ENCODE measurements around the gene GABRP. TPM values are rescaled to one million over a fixed set of nuclear protein-coding genes. Genes with fewer than 3 reads are reported as not detected.
"Not testable (repeated sequence)": the region's sequence is repeated elsewhere in the genome, so short reads cannot be mapped to it uniquely, and the experiment has no call there.

Gene GABRP
- total RNA-seq, 1 donor from 2014 or later = 6.4 TPM

DNA sequence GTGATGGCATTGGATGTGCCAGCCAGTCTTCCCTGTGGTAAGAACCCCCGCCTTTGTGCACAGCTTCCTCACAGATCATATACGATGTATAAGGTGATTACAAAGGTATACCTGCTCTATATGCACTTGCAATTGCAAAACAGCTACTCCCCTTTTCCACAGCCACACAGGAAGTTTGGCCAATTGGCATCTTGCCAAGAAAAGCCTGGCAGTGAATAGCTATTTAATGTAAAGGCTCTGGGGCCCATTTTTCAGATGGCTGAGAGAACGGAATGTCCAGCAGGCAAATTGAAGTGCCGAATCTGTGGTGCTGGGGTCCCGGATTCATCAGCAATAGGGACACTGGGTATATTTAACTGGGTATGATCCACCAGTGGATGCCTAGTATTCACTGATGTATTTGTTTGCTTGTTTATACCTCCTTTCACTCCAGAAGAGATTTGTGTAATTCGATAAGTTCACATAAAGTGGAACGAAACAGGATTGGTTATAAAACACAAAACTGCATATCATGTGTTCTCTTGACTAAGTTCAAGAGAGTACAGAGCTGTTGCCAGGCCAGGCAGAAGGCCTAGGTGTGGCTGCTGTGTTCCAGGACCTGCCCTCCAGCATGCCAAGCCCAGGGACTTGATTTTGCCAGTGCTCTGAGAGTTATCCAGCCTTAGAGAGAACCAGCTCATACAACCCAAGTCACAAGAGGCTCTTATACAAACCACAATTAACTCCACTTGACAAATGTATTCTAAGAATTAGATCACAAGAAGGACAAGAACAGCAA lies 27.7 kb upstream of the GABRP start:
- ATAC-seq = peak; percentile 69

GRCh38 chr5:170756691-170757090 lies 26.8 kb upstream of the GABRP start:
- no peak for ATAC-seq

- no peak for ATAC-seq
Measured at GRCh38 chr5:170757182-170757601, 26.3 kb upstream of the GABRP start.

GRCh38 chr5:170757669-170758068 lies 25.9 kb upstream of the GABRP start:
- ATAC-seq = no peak

- ATAC-seq = no peak
Measured at GRCh38 chr5:170758481-170758880, 25.0 kb upstream of the GABRP start.

DNA sequence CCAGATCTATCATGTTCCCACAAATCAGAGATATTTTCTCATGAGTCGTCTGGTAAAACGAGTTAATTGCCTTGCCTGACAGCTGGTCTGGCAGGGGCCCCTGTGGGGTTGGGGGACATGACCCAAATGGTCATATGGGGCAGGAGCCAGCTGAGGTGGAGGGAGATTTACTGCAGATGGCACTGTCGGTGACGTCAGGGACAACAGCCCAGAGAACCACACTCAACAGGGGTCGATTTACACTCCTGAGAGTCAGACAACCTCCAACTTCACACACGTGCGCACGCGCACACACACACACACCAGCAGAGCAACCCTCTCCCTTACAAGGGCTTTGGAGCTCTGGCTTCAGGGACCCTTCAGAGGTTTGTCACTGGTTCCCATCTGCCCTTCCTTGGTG lies 23.4 kb upstream of the GABRP start:
- no peak for ATAC-seq

GRCh38 chr5:170761048-170761707 lies 22.3 kb upstream of the GABRP start:
- ATAC-seq = no peak

GRCh38 chr5:170761708-170762066 lies 21.8 kb upstream of the GABRP start:
- no peak for ATAC-seq

DNA sequence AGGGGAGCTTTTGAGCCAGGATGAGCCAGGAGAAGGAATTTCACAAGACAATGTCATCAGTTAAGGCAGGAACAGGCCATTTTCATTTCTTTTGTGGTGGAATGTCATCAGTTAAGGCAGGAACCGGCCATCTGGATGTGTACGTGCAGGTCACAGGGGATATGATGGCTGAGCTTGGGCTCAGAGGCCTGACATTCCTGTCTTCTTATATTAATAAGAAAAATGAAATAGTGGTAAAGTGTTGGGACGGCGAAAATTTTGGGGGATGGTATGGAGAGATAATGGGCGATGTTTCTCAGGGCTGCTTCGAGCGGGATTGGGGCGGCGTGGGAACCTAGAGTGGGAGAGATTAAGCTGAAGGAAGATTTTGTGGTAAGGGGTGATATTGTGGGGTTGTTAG lies 21.2 kb upstream of the GABRP start:
- not testable (repeated sequence) for ATAC-seq

DNA sequence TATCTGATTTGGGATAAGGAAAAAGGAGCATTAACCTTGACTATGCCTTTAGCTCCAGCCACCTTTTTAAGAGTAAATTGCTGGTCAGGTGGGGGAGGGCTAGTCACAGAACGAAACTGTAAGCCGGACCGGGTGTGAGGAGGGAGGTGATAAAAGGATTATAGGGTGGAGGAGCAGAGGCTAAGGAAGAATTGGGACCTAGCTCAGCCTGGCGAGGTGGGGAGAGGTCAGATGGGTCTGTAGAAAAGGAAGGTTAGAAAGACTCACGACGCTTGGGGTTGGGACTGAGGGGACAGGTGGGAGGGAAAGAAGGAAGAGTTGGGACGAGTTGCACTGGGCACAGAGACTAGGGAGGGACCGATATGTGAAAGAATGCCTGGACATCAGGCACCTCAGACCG lies 17.7 kb upstream of the GABRP start:
- not testable (repeated sequence) for ATAC-seq

- no peak for ATAC-seq
Measured at GRCh38 chr5:170769246-170769645, 14.3 kb upstream of the GABRP start.

DNA sequence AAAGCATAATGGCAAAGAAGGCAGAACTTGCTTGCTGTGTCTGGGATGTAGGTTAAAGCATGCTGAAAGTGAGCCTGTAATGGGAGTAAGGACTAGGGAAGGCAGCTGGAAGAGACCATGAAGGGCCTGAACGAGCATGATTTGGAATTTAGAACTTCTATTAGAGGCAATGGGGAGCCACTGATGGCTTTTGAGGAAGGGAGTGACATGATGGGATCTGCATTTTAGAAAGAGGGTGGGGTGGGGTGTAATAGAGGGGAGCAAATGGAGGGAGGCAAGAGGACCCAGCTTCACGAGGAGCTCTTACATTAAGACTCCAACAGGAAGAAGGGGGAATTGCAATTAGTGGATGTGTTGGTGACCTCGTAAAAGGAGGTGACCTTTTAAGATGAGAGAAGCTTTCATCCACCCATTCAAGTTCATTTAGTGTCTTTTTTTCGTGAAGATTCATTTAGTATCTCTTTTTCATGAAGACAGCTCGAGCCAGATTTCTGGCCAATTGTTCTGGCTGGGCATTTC lies 13.6 kb upstream of the GABRP start:
- ATAC-seq = no peak

DNA sequence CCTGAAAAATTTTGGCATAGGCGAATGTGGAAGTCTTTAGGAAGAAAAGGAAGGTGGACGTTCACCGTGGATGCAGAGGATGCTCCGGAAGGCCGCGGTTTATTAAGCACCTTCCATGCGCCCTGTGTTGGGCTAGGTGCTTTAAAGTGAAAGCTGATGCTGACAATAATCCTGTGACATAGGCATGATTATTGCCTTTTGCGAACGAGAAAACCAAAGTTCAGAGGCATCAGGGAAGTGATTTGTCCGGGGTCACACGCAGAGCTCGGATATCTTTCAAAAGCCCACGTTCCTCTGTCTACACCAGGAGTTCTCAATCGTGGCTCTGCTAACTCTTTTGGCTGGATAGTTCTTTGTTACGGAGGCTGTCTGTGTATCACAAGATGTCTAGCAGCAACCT lies 12.0 kb upstream of the GABRP start:
- ATAC-seq = no peak

- no peak for ATAC-seq
Measured at GRCh38 chr5:170773024-170773985, 10.2 kb upstream of the GABRP start.

DNA sequence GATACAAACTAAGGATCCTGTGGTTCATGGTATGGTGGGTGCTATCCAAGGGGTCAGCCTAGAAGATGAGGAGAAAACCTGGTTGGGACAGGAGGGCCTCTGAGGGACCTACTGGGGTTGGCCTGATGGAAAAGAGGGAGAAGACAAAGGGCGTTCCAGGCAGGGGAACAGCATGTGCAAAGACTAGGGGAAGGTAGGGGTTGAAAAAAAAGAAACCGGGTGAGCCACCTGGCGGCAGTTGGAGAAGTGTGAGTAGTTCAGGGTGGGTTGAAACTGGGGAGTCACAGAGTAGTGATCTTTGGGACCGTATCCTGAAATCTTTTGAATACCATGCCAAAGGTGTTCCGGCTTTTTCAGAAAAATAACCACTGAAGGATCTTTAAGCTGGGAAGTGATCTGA lies 8.7 kb upstream of the GABRP start:
- no peak for ATAC-seq

GRCh38 chr5:170781946-170782345 lies 1.6 kb upstream of the GABRP start:
- no peak for ATAC-seq

GRCh38 chr5:170782438-170782837 lies 1.1 kb upstream of the GABRP start:
- ATAC-seq = no peak

GRCh38 chr5:170785416-170785815 lies 1.9 kb downstream of the GABRP start:
- ATAC-seq = no peak

GRCh38 chr5:170787216-170787615 lies 3.7 kb downstream of the GABRP start:
- no peak for ATAC-seq

DNA sequence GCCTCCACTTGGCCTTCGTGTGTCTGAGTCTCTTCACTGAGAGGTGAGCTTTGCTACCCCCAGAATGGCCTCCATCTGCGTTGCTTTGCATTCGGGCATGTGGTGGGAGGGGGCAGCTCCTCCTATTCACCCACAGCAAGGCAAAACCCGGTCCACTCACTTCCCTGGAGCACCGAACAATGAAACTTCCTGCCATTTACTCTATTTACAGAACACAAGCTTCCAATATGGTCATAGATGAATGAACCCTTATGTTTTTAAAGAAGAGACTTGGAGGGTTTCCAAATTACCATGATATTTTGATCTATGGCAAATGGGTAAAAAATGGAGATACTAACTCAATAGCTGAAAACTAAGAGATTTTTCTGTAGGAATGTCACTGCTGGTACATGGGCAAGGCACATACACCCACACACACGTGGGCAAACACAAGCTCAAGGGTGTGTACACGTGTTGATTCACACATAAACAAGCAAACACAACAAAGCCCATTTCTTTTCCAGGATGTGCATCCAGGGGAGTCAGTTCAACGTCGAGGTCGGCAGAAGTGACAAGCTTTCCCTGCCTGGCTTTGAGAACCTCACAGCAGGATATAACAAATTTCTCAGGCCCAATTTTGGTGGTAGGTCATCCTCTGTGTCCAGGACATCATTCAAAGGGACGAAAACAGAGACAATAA lies 5.2 kb downstream of the GABRP start:
- no peak for ATAC-seq

- ATAC-seq = peak; percentile 60
Measured at GRCh38 chr5:170791325-170791954, 7.9 kb downstream of the GABRP start.

GRCh38 chr5:170792878-170793277 lies 9.4 kb downstream of the GABRP start:
- no peak for ATAC-seq
